ENCODE measurements around the gene FOS.
A peak's percentile ranks its signal among the peaks of the same experiment; 100 is the strongest.

Gene FOS

DNA sequence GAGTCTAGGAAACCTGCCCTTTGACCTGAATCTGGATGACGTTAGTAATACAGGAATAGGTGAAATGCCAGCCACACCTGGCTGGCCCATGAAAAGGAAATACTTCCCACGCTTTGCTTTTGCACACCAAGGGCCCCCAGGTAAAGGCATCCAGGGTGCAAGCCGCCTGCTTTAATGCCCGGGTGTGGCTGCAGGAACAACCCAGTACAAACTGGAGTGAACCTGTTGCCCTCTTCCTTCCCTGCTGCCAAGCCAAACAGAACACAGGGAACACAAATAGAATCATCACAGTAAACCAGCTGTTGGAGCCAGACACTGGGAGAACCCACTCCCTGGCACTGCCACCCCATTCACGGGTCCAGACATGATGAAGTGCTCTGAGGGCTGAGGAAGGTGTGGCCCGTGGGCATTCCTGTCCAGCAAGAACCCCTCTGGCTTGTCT is 24.2 kb upstream of the FOS start:
- ATAC-seq: no peak
- TF ChIP-seq PPARA (CRISPR knock-in tag; IDR thresholded peaks at IDR 0.05; ENCODE audit: borderline replicate concordance) (no peak), ZFP30 (CRISPR knock-in tag; IDR thresholded peaks at IDR 0.05) (no peak), ZNF8 (CRISPR knock-in tag; IDR thresholded peaks at IDR 0.05) (no peak), ESRRG (CRISPR knock-in tag; IDR thresholded peaks at IDR 0.05) (no peak), ZC3H10 (CRISPR knock-in tag; IDR thresholded peaks at IDR 0.05) (no peak)
- TF ChIP-seq, protein P1, sequence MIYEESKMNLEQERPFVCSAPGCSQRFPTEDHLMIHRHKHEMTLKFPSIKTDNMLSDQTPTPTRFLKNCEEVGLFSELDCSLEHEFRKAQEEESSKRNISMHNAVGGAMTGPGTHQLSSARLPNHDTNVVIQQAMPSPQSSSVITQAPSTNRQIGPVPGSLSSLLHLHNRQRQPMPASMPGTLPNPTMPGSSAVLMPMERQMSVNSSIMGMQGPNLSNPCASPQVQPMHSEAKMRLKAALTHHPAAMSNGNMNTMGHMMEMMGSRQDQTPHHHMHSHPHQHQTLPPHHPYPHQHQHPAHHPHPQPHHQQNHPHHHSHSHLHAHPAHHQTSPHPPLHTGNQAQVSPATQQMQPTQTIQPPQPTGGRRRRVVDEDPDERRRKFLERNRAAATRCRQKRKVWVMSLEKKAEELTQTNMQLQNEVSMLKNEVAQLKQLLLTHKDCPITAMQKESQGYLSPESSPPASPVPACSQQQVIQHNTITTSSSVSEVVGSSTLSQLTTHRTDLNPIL (CRISPR knock-in tag; IDR thresholded peaks at IDR 0.05; ENCODE audit: low read depth): no peak

- TF ChIP-seq ZNF70 (CRISPR knock-in tag; IDR thresholded peaks at IDR 0.05): no peak
- no peak for TF ChIP-seq TSHZ2 (CRISPR knock-in tag; IDR thresholded peaks at IDR 0.05)
- TF ChIP-seq, protein P1 (CRISPR knock-in tag; IDR thresholded peaks at IDR 0.05; ENCODE audit: low read depth): no peak
- no peak for TF ChIP-seq SNAI2 (CRISPR knock-in tag; IDR thresholded peaks at IDR 0.05)
- no peak for TF ChIP-seq PPARA (CRISPR knock-in tag; IDR thresholded peaks at IDR 0.05; ENCODE audit: borderline replicate concordance)
- no peak for TF ChIP-seq OSR1 (CRISPR knock-in tag; IDR thresholded peaks at IDR 0.05)
- TF ChIP-seq ZC3H10 (CRISPR knock-in tag; IDR thresholded peaks at IDR 0.05): no peak
- no peak for ATAC-seq
Measured at GRCh38 chr14:75254901-75255584, 23.6 kb upstream of the FOS start.

GRCh38 chr14:75258079-75258802 is 20.4 kb upstream of the FOS start:
- no peak for ATAC-seq

DNA sequence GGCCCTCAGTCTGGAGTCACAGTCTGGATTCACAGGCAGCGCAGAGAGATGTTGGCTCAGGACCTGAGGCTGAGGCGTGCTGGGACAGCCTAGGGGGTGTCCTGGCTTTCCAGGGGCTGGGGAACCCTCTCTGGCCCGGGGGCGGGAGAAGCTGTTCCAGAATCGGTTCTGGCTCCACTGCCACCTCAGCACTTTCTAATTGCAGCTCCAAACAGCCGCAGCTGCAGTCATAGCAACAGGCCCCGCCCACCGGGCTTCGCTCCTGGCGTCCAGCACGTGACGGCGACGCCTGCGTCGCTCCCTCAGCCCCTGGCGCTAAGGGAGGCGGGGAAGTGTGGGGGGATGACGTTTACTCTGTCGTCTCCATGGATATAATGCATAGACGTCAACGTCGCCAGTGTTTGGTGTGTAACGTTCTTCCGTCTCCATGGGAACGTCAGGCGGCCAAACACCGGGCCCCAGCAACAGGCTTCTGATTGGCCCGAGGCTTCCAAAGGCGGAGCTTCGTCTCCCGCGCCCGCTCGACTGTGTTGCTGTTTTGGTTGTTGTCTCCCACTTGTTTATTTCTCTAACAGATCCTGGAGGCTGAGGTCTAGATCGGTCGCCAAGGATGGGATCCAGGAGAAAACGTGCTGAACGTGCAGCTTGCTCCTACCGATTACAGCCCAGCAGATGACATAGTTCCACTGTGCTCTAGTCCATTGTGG is 19.7 kb upstream of the FOS start:
- ATAC-seq: peak; percentile 90
- TF ChIP-seq CSDC2 (CRISPR knock-in tag; IDR thresholded peaks at IDR 0.05) (peak; percentile 39; the same call in 1 of the 2 replicates), RARB (CRISPR knock-in tag; IDR thresholded peaks at IDR 0.05) (no peak), BACH2 (CRISPR knock-in tag; IDR thresholded peaks at IDR 0.05; ENCODE audit: borderline replicate concordance) (no peak), TCF4 (CRISPR knock-in tag; IDR thresholded peaks at IDR 0.05; ENCODE audit: borderline replicate concordance) (peak; percentile 19; the same call in 1 of the 2 replicates)

More at GRCh38 chr14:75258079-75258802, 20.4 kb upstream of the FOS start:
- TF ChIP-seq ZNF70 (CRISPR knock-in tag; IDR thresholded peaks at IDR 0.05): 0 out of 2 replicates have a peak, but pooled peaks have one; percentile 43
- TF ChIP-seq TCF4 (CRISPR knock-in tag; IDR thresholded peaks at IDR 0.05; ENCODE audit: borderline replicate concordance): no peak

DNA sequence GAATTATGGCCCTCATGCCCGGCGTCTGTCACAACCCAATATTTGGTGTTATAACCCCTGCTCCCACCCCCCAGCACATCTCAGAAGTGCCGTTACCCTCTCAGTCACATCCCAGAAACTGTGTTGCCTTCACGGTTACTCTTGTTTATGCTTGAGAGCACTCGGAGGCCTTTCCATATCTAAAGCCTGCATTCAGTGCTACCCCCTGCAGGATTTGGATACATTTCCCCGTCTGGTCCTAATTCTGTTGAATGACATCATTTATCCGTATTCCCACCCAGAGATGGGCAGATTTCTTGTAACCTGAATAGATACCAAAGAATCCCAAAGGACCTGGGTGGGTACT is 19.1 kb upstream of the FOS start:
- peak; percentile 24 for ATAC-seq
- TF ChIP-seq OSR1 (CRISPR knock-in tag; IDR thresholded peaks at IDR 0.05): no peak
- no peak for TF ChIP-seq PPARA (CRISPR knock-in tag; IDR thresholded peaks at IDR 0.05; ENCODE audit: borderline replicate concordance)
- 0 out of 2 replicates have a peak, but pooled peaks have one; percentile 10 for TF ChIP-seq TCF4 (CRISPR knock-in tag; IDR thresholded peaks at IDR 0.05; ENCODE audit: borderline replicate concordance)
- TF ChIP-seq, protein P2, sequence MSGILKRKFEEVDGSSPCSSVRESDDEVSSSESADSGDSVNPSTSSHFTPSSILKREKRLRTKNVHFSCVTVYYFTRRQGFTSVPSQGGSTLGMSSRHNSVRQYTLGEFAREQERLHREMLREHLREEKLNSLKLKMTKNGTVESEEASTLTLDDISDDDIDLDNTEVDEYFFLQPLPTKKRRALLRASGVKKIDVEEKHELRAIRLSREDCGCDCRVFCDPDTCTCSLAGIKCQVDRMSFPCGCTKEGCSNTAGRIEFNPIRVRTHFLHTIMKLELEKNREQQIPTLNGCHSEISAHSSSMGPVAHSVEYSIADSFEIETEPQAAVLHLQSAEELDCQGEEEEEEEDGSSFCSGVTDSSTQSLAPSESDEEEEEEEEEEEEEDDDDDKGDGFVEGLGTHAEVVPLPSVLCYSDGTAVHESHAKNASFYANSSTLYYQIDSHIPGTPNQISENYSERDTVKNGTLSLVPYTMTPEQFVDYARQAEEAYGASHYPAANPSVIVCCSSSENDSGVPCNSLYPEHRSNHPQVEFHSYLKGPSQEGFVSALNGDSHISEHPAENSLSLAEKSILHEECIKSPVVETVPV (CRISPR knock-in tag; IDR thresholded peaks at IDR 0.05): peak; percentile 15; the same call in 1 of the 2 replicates
- TF ChIP-seq GLIS3 (CRISPR knock-in tag; IDR thresholded peaks at IDR 0.05): peak; percentile 28; the same call in 1 of the 2 replicates
- TF ChIP-seq, protein P1 (CRISPR knock-in tag; IDR thresholded peaks at IDR 0.05; ENCODE audit: low read depth): peak; percentile 37; the same call in 1 of the 2 replicates
- TF ChIP-seq, protein P3, sequence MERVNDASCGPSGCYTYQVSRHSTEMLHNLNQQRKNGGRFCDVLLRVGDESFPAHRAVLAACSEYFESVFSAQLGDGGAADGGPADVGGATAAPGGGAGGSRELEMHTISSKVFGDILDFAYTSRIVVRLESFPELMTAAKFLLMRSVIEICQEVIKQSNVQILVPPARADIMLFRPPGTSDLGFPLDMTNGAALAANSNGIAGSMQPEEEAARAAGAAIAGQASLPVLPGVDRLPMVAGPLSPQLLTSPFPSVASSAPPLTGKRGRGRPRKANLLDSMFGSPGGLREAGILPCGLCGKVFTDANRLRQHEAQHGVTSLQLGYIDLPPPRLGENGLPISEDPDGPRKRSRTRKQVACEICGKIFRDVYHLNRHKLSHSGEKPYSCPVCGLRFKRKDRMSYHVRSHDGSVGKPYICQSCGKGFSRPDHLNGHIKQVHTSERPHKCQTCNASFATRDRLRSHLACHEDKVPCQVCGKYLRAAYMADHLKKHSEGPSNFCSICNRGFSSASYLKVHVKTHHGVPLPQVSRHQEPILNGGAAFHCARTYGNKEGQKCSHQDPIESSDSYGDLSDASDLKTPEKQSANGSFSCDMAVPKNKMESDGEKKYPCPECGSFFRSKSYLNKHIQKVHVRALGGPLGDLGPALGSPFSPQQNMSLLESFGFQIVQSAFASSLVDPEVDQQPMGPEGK (CRISPR knock-in tag; IDR thresholded peaks at IDR 0.05; ENCODE audit: borderline replicate concordance): peak; percentile 22; the same call in 1 of the 2 replicates

Data from SK-N-SH treated with all-trans-retinoic acid at 6 μM for 48 hours (cell line).